Endothelial cell (in vitro differentiated cells): ENCODE results near the gene LRCOL1. TPM values are rescaled to one million over a fixed set of nuclear protein-coding genes. Genes with fewer than 3 reads are reported as not detected.
A peak's percentile ranks its signal among the peaks of the same experiment; 100 is the strongest.

ENCODE experiments used
- DNase-seq: peaks from one replicate; pipeline ENCODE4 v3.0.0; 2021; ENCODE audit warnings: low spot score
- H3K27ac Mint-ChIP-seq: one replicate; pipeline ENCODE4 v1.8.0; 2021; ENCODE audit warnings: mixed read lengths, inconsistent platforms; ENCODE audit not compliant: unreplicated experiment
- H3K27me3 Mint-ChIP-seq: one replicate; pipeline ENCODE4 v1.8.0; 2021; ENCODE audit warnings: mild to moderate bottlenecking, moderate library complexity, mixed read lengths, inconsistent platforms; ENCODE audit not compliant: unreplicated experiment
- H3K36me3 Mint-ChIP-seq: one replicate; pipeline ENCODE4 v1.8.0; 2021; ENCODE audit warnings: mild to moderate bottlenecking, low read depth, mixed read lengths, inconsistent platforms; ENCODE audit not compliant: unreplicated experiment
- H3K4me1 Mint-ChIP-seq: one replicate; pipeline ENCODE4 v1.8.0; 2021; ENCODE audit warnings: mild to moderate bottlenecking, mixed read lengths, inconsistent platforms; ENCODE audit not compliant: unreplicated experiment
- H3K4me3 Mint-ChIP-seq: one replicate; pipeline ENCODE4 v1.8.0; 2021; ENCODE audit warnings: mild to moderate bottlenecking, mixed read lengths, inconsistent platforms; ENCODE audit not compliant: unreplicated experiment
- H3K9me3 Mint-ChIP-seq: one replicate; pipeline ENCODE4 v1.8.0; 2021; ENCODE audit warnings: mixed read lengths, inconsistent platforms; ENCODE audit not compliant: unreplicated experiment
- total RNA-seq: library from RNA; stranded (reverse); fragmentation: NEBNext Ultra II Directional; extraction: Animal tissue kit (Norgen Biotek cat#: 25700); gene quantifications from one replicate; pipeline ENCODE4 v1.2.1, GENCODE V29; 2021; ENCODE audit not compliant: unreplicated experiment
- TF ChIP-seq, protein P1 (sequence below): fragments of 200-600 bp; sonication (generic); IDR thresholded peaks from one replicate; pipeline ENCODE4 v1.5.0; 2021; ENCODE audit warnings: antibody characterized with exemption; ENCODE audit not compliant: unreplicated experiment

Gene LRCOL1
- total RNA-seq, 1 donor from 2014 or later: not detected

DNA sequence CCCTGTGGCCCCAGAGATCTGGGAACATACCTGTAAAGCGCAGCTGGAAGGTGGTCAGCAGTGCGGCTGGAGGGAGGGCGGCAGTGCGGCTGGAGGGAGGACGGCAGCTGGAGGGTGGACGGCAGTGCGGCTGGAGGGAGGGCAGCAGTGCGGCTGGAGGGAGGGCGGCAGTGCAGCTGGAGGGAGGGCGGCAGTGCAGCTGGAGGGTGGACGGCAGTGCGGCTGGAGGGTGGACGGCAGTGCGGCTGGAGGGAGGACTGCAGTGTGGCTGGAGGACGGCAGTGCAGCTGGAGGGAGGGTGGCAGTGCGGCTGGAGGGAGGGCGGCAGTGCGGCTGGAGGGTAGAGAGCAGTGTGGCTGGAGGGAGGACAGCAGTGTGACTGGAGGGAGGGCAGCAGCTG is 23.5 kb downstream of the LRCOL1 start:
- peaks cover 8% of the 10 kb centered on the region for H3K27me3 Mint-ChIP-seq

DNA sequence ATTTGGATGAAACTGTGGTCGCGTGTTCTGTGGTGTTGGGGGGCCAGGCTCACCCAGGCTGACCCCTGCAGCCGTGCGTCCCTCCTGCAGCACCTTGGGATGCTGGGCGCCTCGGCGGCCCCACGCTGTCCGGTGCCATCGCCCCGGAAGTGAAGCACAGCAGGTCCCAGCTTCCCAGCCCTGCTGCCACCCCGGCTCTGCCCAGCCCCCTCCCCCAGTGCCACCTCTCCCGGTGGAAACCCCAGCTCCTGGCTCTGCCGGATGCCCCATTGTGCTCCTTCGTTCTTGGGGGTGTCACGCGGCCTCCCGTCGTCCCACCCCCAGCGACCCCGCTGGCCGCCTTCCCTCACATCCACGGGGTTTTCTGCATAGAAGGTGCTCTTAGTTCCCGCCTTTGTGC is 25.2 kb downstream of the LRCOL1 start:
- no peak overlapping the region for H3K27ac Mint-ChIP-seq

More for the DNA sequence above, 23.5 kb downstream of the LRCOL1 start:
- H3K9me3 Mint-ChIP-seq: no peaks in the 10 kb centered on the region
- TF ChIP-seq, protein P1, sequence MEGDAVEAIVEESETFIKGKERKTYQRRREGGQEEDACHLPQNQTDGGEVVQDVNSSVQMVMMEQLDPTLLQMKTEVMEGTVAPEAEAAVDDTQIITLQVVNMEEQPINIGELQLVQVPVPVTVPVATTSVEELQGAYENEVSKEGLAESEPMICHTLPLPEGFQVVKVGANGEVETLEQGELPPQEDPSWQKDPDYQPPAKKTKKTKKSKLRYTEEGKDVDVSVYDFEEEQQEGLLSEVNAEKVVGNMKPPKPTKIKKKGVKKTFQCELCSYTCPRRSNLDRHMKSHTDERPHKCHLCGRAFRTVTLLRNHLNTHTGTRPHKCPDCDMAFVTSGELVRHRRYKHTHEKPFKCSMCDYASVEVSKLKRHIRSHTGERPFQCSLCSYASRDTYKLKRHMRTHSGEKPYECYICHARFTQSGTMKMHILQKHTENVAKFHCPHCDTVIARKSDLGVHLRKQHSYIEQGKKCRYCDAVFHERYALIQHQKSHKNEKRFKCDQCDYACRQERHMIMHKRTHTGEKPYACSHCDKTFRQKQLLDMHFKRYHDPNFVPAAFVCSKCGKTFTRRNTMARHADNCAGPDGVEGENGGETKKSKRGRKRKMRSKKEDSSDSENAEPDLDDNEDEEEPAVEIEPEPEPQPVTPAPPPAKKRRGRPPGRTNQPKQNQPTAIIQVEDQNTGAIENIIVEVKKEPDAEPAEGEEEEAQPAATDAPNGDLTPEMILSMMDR: no peak
- DNase-seq: no peak
- no peaks in the 10 kb centered on the region for H3K36me3 Mint-ChIP-seq
- no peak overlapping the region for H3K4me3 Mint-ChIP-seq
- peaks cover 4% of the 10 kb centered on the region for H3K4me1 Mint-ChIP-seq
- H3K27ac Mint-ChIP-seq: no peak overlapping the region

DNA sequence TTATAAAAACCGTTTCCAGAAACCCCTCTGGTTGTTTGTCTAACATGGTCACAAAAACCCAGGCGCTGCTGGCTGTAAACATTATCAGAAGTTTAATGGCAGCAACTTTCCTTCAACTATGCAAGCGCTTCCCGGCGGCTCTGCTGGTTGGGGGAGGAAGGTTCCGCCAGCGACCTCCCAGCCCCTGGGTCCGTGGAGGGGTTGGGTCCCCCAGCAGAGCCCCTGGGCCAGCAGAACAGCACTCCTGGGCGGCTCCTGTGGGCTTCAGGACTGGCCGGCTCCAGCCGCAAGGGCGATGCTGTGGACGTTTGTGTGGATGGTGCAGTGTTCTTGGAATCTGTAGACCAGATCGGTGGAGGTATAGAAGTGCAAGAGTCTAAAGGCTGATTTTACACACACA is 26.0 kb downstream of the LRCOL1 start:
- DNase-seq: no peak
- Mint-ChIP-seq H3K4me3 (no peak overlapping the region), H3K27me3 (peaks cover 8% of the 10 kb centered on the region), H3K4me1 (peaks cover 4% of the 10 kb centered on the region), H3K36me3 (no peaks in the 10 kb centered on the region), H3K27ac (no peak overlapping the region), H3K9me3 (no peaks in the 10 kb centered on the region)
- TF ChIP-seq, protein P1: no peak

More for the DNA sequence above, 25.2 kb downstream of the LRCOL1 start:
- H3K27me3 Mint-ChIP-seq: peaks cover 8% of the 10 kb centered on the region
- H3K4me1 Mint-ChIP-seq: peaks cover 4% of the 10 kb centered on the region
- H3K9me3 Mint-ChIP-seq: no peaks in the 10 kb centered on the region
- no peak overlapping the region for H3K4me3 Mint-ChIP-seq
- TF ChIP-seq, protein P1: no peak
- no peaks in the 10 kb centered on the region for H3K36me3 Mint-ChIP-seq
- DNase-seq: no peak

DNA sequence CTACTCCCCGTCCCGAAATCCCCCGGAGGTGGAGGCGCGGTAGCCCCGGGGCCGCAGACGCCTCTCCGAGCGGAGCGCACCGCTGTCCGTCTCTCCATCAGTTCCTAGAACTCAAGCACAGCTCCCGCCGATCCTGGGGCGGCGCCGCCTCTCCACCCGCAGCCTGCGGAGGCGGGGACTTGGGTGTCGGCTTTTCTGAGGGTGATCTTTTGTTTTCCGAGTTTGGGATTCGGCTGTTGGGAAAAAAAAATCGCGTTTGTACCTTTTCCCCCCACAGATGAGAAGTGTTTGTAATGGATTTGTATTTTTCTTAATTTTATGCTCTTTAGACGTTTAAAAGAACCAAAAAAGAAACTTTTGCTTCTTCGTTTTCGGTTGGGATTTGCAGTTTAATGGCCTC is 26.6 kb downstream of the LRCOL1 start:
- H3K27me3 Mint-ChIP-seq: peaks cover 8% of the 10 kb centered on the region
- no peak for DNase-seq

DNA sequence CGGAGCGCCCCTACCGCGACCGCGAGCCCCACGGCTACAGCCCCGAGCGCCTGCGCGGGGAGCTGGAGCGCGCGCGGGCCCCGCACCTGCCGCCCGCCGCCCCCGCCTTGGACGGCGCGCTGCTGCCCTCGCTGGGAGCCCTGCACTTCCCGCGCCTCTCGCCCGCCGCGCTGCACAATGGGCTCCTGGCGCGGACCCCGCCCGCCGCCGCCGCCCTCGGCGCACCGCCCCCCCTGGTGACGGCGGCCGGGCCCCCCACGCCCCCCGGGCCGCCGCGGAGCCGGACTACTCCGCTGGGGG is 27.0 kb downstream of the LRCOL1 start:
- Mint-ChIP-seq H3K4me3 (no peak overlapping the region), H3K9me3 (no peaks in the 10 kb centered on the region), H3K4me1 (peaks cover 4% of the 10 kb centered on the region), H3K27me3 (peaks cover 8% of the 10 kb centered on the region), H3K27ac (no peak overlapping the region), H3K36me3 (peaks cover 3% of the 10 kb centered on the region)
- TF ChIP-seq, protein P1: no peak
- DNase-seq: no peak

More for the DNA sequence above, 26.6 kb downstream of the LRCOL1 start:
- Mint-ChIP-seq H3K27ac (peak overlapping the region; percentile 48), H3K9me3 (no peaks in the 10 kb centered on the region), H3K4me3 (peak overlapping the region; percentile 83), H3K4me1 (peaks cover 4% of the 10 kb centered on the region), H3K36me3 (peaks cover 3% of the 10 kb centered on the region)
- TF ChIP-seq, protein P1: no peak
